ENCODE measurements around the gene NLRC3.

Gene NLRC3

GRCh38 chr16:3580251-3580651 is 3.0 kb upstream of the NLRC3 start:
- no peak for DNase-seq (ENCODE audit: low spot score)

GRCh38 chr16:3579776-3580175 is 2.6 kb upstream of the NLRC3 start:
- no peak for DNase-seq (ENCODE audit: low spot score)

GRCh38 chr16:3578610-3579551 is 1.7 kb upstream of the NLRC3 start:
- no peak for DNase-seq (ENCODE audit: low spot score)

- no peak for DNase-seq (ENCODE audit: low spot score)
Observed at GRCh38 chr16:3578121-3578520, 918 bp upstream of the NLRC3 start.

GRCh38 chr16:3576211-3576610 is 992 bp downstream of the NLRC3 start:
- DNase-seq (ENCODE audit: low spot score) = no peak

GRCh38 chr16:3575491-3575890 is 1.7 kb downstream of the NLRC3 start:
- DNase-seq (ENCODE audit: low spot score) = no peak

GRCh38 chr16:3574195-3574594 is 3.0 kb downstream of the NLRC3 start:
- DNase-seq (ENCODE audit: low spot score) = no peak

- DNase-seq (ENCODE audit: low spot score) = no peak
Observed at GRCh38 chr16:3573146-3573815, 3.9 kb downstream of the NLRC3 start.

- DNase-seq (ENCODE audit: low spot score) = no peak
Observed at GRCh38 chr16:3570420-3571062, 6.7 kb downstream of the NLRC3 start.

- DNase-seq (ENCODE audit: low spot score) = no peak
Observed at GRCh38 chr16:3569851-3570250, 7.4 kb downstream of the NLRC3 start.

GRCh38 chr16:3566990-3567389 is 10.2 kb downstream of the NLRC3 start:
- no peak for DNase-seq (ENCODE audit: low spot score)

GRCh38 chr16:3564889-3565141 is 12.4 kb downstream of the NLRC3 start:
- DNase-seq (ENCODE audit: low spot score) = no peak

GRCh38 chr16:3564130-3564888 is 12.9 kb downstream of the NLRC3 start:
- no peak for DNase-seq (ENCODE audit: low spot score)

GRCh38 chr16:3562914-3563480 is 14.2 kb downstream of the NLRC3 start:
- no peak for DNase-seq (ENCODE audit: low spot score)

GRCh38 chr16:3561626-3562025 is 15.6 kb downstream of the NLRC3 start:
- DNase-seq (ENCODE audit: low spot score) = no peak

GRCh38 chr16:3554351-3554928 is 22.8 kb downstream of the NLRC3 start:
- no peak for DNase-seq (ENCODE audit: low spot score)

- no peak for DNase-seq (ENCODE audit: low spot score)
Observed at GRCh38 chr16:3553138-3553923, 23.9 kb downstream of the NLRC3 start.

- DNase-seq (ENCODE audit: low spot score) = no peak
Observed at GRCh38 chr16:3550851-3551847, 26.1 kb downstream of the NLRC3 start.

GRCh38 chr16:3549906-3550305 is 27.3 kb downstream of the NLRC3 start:
- no peak for DNase-seq (ENCODE audit: low spot score)

- DNase-seq (ENCODE audit: low spot score) = no peak
Observed at GRCh38 chr16:3548859-3549258, 28.3 kb downstream of the NLRC3 start.

Data from hematopoietic multipotent progenitor cell treated with erythropoietin and hydrocortisone succinate and interleukin-3 and kit ligand, for 15 days (in vitro differentiated cells).